GM03348 (cell line): ENCODE results near the gene ZNF514.
"Not testable (repeated sequence)": the region's sequence is repeated elsewhere in the genome, so short reads cannot be mapped to it uniquely, and the experiment has no call there.

Source experiments
- DNase-seq: peaks from one replicate; pipeline ENCODE4 v3.0.0; 2012; ENCODE audit warnings: low spot score

Gene ZNF514

DNA sequence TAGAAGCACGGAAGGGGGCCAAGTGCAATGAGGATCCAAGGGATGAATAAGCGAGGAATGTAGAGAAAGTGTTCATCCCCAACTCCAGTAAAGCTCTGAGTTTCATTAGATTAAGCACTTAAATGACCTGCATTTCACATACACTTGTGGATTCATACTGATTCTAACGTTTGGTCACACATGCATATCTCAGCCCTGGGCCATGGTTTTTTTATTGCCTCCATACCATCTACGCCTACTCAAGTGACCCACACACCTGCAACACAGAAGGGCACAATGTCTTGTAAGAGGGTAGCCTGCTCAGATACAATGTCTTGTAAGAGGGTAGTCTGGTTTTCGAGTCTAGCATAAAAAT, 37.5 kb downstream of the ZNF514 start:
- DNase-seq, result no peak

DNA sequence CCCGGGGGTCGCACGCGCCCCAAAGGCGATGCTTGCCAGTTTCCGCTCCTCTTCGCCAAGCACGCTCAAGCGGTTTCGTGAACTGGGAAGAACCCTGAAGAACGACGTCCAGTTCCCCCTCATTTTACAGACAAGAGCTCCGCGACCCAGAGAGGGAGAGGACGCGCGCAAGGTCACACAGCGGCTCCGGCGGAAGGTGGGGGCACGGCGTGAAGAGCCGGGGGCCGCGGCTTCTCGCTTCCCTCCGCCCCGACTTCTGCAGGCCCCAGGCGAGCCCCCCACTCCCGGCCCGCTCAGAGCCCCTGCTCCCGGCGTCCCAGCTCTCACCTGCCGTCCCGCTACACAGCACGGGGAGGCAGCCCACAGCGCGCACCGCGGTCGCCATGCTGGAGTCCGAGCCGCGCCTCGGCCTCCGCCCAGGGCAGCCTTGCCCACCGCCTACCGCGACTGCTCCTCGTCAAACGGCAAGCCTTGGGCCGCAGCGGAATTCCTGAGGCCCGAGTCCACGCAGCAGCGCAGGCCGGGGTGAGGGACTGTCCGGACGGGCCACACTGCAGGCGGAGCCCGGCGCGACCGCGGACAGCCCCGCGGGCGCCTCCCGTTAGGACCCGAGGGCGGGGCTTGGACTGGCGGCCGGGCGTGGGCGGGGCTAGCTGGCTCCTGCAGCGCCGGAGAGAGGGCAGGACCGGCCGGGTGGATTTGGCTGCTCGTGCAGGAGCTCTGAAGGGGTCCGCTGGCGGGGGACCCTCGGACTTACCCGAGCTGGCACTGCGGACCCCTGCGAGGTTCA, 38.0 kb downstream of the ZNF514 start, which contains the start of gene MRPS5:
TSS of gene MRPS5 (minus strand) at position 402 of the 790 bp plus-strand sequence. CDS start at position 385, 17 bp downstream.
- DNase-seq, result peak; percentile 98

DNA sequence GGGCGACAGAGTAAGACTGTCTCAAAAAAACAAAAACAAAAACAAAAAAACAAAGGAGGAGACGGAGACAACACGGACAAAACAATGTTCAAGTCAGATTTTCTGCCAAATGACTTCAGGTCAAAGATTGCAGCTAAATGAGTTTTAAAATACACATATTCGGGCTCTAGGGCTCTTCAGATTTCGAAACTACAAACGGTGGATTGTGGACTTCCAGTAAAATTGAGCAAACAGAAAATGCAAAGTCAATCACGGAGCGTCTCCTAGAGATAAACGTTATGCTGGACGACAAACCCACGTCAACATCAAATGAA, 38.6 kb downstream of the ZNF514 start:
- DNase-seq, result no peak

DNA sequence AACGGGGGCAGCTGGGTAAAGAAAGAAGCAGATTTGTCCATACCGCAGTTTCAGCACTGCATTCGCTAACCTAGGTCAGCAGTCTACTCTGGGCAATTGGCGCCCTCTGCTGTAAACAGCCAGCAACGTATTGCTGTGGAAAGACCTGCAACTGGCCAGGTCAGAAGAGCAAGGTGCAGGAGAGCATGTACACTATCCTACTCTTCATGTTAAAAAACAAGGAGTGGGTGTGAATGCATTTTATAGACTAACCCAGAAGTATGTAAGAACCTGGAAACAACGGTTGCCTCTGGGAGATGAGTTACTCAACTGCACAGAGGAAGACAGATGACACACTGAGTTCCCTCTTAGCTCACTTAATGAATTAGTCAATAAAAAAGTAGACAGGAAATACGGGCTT, 44.2 kb downstream of the ZNF514 start:
- peak; percentile 77 for DNase-seq

DNA sequence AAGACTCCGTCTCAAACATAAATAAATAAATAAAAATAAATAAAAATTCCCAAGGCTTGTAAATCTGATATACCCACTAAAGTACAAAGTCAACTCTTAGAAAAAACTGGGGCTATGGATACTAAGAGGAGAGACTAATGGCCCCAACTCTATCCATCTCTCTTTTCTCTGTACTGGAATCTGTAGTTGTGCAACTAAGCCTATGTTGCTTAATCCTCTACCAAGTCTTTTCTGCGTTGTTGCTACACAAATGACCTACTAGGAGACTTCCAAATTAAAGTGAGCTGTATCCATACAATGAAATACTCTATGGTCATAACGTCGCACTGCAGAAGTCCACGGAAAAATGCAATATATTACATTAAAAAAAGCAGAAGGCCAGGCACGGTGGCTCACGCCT, 46.2 kb downstream of the ZNF514 start:
- no peak for DNase-seq

DNA sequence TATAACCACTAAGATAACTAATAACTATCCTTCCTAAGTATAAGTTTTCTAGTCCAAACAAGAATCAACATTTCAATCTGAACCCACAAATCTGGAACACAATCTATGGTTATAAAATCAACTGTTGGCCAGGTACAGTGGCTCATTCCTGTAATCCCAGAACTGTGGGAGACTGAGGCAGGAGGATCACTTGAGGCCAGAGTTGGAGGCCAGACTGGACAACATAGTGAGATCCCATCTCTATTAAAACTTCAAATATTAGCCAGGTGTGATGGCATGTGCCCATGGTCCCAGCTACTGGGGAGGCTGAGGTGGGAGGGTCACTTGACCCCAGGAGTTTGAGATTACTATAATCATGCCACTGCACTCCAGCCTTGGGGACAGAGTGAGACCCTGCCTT, 49.3 kb downstream of the ZNF514 start:
- DNase-seq, result no peak

DNA sequence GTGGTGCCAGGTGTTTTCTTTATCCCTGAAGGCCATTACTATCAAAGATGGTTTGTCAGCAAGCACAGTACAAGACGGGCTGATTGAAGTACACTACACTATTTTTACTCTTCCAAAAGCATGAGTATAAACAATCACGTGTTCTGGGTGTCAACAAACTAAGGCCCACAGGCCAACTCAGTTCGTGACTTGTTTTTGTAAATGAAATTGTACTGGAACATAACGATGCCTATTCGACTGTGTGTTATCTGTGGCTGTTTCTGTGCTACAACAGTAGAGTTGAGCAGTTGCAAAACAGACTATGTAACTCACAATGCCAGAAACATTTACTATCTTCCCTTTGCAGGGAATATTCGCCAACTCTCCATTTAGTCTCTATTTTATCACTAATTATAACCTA, 50.4 kb downstream of the ZNF514 start:
- no peak for DNase-seq

DNA sequence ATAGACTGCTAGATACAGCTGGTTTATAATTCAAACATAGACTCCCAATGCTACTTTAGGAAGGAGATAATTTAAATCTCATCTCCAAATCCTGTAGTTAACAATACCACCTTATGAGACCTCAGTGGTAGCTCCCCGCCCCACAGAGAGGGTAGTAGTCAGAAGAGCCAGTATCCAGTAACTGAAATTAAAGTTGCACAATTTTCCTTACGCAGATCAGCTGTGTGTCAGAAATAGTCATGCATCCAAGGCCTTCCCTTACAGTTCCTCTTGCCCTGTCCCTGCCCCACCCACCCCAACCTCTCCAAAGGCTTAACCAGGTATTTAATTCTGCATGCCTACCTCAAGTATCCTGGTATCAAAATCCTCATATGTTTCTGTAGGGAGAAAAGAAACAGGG, 53.6 kb downstream of the ZNF514 start:
- DNase-seq, result no peak

DNA sequence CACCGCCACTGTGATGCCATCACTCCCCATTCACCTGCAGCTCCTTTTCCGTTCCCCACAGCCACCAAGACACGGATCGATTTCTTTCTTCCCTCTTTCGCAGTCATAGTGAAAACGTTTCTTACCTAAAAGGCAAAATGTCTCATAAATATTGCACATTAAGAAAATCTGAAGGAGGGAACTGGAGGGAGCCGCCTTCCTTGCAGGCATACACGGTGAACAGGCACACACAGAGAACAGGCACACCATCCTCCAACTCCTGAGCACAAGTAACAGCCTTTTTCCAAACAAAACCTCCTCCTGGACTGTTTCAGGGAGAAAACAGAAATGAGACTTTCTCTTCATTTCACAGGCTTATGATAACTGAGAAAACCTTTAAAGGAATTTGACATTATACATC, 55.0 kb downstream of the ZNF514 start:
- DNase-seq, result no peak

DNA sequence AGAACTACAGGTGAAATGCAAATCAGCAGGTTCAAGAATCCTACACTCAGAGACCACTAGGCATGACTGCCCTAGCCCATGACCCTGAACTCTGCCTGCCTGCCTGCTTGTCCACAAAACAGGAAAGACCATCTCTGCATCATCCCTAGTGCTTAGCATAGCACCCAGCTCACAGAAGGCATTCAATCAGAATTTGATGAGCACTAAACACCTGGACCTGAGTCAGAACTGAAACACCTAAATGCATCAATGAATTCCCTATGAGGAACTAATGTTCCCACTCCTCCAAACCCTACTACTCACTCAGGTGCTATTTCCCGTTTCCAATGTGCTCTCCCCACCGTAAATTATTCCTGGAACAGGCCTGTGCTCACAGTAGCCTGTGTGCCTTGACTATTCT, 59.7 kb downstream of the ZNF514 start:
- DNase-seq, result no peak

DNA sequence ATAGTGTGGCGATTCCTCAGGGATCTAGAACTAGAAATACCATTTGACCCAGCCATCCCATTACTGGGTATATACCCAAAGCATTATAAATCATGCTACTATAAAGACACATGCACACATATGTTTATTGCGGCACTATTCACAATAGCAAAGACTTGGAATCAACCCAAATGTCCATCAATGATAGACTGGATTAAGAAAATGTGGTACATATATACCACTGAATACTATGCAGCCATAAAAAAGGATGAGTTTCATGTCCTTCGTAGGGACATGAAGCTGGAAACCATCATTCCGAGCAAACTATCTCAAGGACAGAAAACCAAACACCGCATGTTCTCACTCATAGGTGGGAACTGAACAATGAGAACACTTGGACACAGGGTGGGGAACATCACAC, 61.4 kb downstream of the ZNF514 start:
- not testable (repeated sequence) for DNase-seq
